ENCODE results near the gene SBF2.

GRCh38 chr11:9804419-9804902, 489.6 kb downstream of the SBF2 start:
- TF ChIP-seq CTCF (IDR thresholded peaks at IDR 0.05): no peak
- TF ChIP-seq POLR2A (IDR thresholded peaks at IDR 0.05): no peak
